H1 (cell line): ENCODE results near the gene CEP72.
"Not testable (repeated sequence)": the region's sequence is repeated elsewhere in the genome, so short reads cannot be mapped to it uniquely, and the experiment has no call there.

Experiments
- CHD1 ChIP-seq: IDR thresholded peaks from 2 replicates; pipeline ENCODE4 v1.6.1; 2012; ENCODE audit warnings: low read depth, low read length, improper control_type of control experiment
- EP300 ChIP-seq, 2 experiments: IDR thresholded peaks; 1 replicate in 1 of 2; 2 replicates in 1 of 2; pipeline ENCODE4 v1.6.1; 2011 to 2012; ENCODE audit warnings: low read depth in 2 of 2, low read length in 2 of 2, mild to moderate bottlenecking in 2 of 2, borderline replicate concordance in 1 of 2, inconsistent platforms in 1 of 2, moderate library complexity in 1 of 2
- GABPA ChIP-seq: IDR thresholded peaks from 2 replicates; pipeline ENCODE4 v1.6.1; 2011; ENCODE audit warnings: mild to moderate bottlenecking, low read length, moderate library complexity, borderline replicate concordance; ENCODE audit not compliant: insufficient read depth
- JUND ChIP-seq: IDR thresholded peaks from 2 replicates; pipeline ENCODE4 v1.6.1; 2011; ENCODE audit warnings: mild to moderate bottlenecking, improper control_type of control experiment, low read length
- SRF ChIP-seq: IDR thresholded peaks from 2 replicates; pipeline ENCODE4 v1.6.1; 2011; ENCODE audit warnings: mild to moderate bottlenecking, low read depth, low read length, moderate library complexity
- SUZ12 ChIP-seq: fragments of 200-600 bp; sonication (generic); IDR thresholded peaks from 2 replicates; pipeline ENCODE4 v1.6.1; 2012; ENCODE audit warnings: mild to moderate bottlenecking, inconsistent platforms, low read length, moderate library complexity, mixed read lengths
- TCF12 ChIP-seq: IDR thresholded peaks from 2 replicates; pipeline ENCODE4 v1.6.1; 2011; ENCODE audit warnings: low read depth, mild to moderate bottlenecking, low read length
- ZNF274 ChIP-seq: IDR thresholded peaks from 2 replicates; pipeline ENCODE4 v1.7.0; 2012; ENCODE audit warnings: low read length, borderline replicate concordance; ENCODE audit errors: extremely low read depth
- TF ChIP-seq, protein P1 (sequence below), 3 experiments: IDR thresholded peaks; 1 replicate in 2 of 3; 2 replicates in 1 of 3; pipeline versions ENCODE4 v1.5.1 to v1.6.1; 2011; ENCODE audit warnings: low read length in 3 of 3, mild to moderate bottlenecking in 3 of 3, inconsistent platforms in 2 of 3, low read depth in 1 of 3, moderate library complexity in 1 of 3; ENCODE audit not compliant: insufficient read depth in 1 of 3; ENCODE audit errors: control extremely low read depth in 1 of 3
- TF ChIP-seq, protein P2 (sequence below): IDR thresholded peaks from 2 replicates; pipeline ENCODE4 v1.6.1; 2012; ENCODE audit warnings: inconsistent platforms

DNA sequence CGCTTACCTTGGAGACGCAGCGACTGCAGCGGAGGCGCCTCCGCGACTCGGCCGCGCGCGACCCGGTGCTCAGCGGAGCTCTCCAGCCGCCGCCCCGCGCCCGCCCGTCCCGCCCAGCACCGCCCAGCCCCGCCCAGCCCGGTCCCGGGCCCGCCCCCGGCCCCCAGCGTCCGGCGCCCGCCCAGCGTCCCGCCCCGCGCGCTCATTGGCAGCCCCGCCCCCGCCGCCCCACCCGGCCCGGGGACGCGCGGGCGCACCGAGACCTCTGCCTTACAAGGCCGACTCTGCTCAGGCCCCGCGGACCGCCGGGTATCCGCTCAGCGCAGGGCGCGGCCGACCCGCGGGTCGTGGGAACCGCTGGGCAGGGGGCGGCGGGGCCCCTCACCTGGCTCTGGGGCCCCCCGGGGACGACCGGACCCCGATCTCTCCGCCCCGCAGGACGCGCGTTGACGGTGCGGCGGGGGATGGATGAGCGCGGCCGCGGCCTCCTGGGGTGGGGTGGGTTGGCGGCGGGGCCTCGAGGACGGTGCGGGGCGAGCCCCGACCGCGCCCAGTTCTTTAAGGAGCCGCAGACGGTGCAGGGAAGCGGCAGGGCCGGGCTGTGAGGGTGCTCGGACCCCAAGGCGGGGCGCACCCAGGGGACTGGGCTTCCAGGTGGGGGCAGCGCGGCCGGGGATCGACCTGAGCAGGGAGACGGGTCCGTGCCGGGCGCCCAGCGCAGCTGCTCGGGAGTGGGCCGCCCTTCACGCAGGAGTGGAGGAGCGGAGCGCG, 81.3 kb downstream of the CEP72 start, which contains the start of gene TPPP:
- TF ChIP-seq, protein P1, sequence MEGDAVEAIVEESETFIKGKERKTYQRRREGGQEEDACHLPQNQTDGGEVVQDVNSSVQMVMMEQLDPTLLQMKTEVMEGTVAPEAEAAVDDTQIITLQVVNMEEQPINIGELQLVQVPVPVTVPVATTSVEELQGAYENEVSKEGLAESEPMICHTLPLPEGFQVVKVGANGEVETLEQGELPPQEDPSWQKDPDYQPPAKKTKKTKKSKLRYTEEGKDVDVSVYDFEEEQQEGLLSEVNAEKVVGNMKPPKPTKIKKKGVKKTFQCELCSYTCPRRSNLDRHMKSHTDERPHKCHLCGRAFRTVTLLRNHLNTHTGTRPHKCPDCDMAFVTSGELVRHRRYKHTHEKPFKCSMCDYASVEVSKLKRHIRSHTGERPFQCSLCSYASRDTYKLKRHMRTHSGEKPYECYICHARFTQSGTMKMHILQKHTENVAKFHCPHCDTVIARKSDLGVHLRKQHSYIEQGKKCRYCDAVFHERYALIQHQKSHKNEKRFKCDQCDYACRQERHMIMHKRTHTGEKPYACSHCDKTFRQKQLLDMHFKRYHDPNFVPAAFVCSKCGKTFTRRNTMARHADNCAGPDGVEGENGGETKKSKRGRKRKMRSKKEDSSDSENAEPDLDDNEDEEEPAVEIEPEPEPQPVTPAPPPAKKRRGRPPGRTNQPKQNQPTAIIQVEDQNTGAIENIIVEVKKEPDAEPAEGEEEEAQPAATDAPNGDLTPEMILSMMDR (IDR thresholded peaks at IDR 0.05; ENCODE audit: control extremely low read depth in 1 of 3, insufficient read depth in 1 of 3, low read depth in 1 of 3, low read length in 3 of 3): not testable (repeated sequence)
- TF ChIP-seq, protein P2, sequence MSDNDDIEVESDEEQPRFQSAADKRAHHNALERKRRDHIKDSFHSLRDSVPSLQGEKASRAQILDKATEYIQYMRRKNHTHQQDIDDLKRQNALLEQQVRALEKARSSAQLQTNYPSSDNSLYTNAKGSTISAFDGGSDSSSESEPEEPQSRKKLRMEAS: not testable (repeated sequence)
- not testable (repeated sequence) for TF ChIP-seq GABPA; SRF; EP300 (IDR thresholded peaks at IDR 0.05; ENCODE audit: borderline replicate concordance in 1 of 2, low read depth in 2 of 2, low read length in 2 of 2); SUZ12; JUND; CHD1; ZNF274; TCF12
